Measurements from ENCODE around the gene HSPA6. TPM values are rescaled to one million over a fixed set of nuclear protein-coding genes. Genes with fewer than 3 reads are reported as not detected.
"Not testable (repeated sequence)": the region's sequence is repeated elsewhere in the genome, so short reads cannot be mapped to it uniquely, and the experiment has no call there.

HSPA6 gene
- polyA plus RNA-seq, 1 donor from 2014 or later: 3.8 TPM

GRCh38 chr1:161542091-161542559, 17.8 kb downstream of the HSPA6 start:
- not testable (repeated sequence) for H3K79me2 ChIP-seq (replicated peaks; ENCODE audit: insufficient read depth, low read length); H3K27me3 ChIP-seq (ENCODE audit: insufficient read depth, low read depth, low read length); H3K36me3 ChIP-seq (ENCODE audit: insufficient read depth, low read length); H4K20me1 ChIP-seq (ENCODE audit: insufficient read depth); H3K4me3 ChIP-seq (ENCODE audit: low read length); H3K4me2 ChIP-seq (ENCODE audit: low read length); H3K9me3 ChIP-seq (ENCODE audit: low read length); H3K9me2 ChIP-seq (ENCODE audit: insufficient read depth, low read length); H2AFZ ChIP-seq (ENCODE audit: low read depth, low read length); H3K27ac ChIP-seq (ENCODE audit: low read length); H3K9ac ChIP-seq (ENCODE audit: low read length); H3F3A ChIP-seq (ENCODE audit: insufficient read depth, low read length, poor library complexity, severe bottlenecking)

- not testable (repeated sequence) for H3K36me3 ChIP-seq (ENCODE audit: insufficient read depth, low read length); H3K4me3 ChIP-seq (ENCODE audit: low read length); H3K9me3 ChIP-seq (ENCODE audit: low read length); H3K27ac ChIP-seq (ENCODE audit: low read length); H3K79me2 ChIP-seq (replicated peaks; ENCODE audit: insufficient read depth, low read length); H3F3A ChIP-seq (ENCODE audit: insufficient read depth, low read length, poor library complexity, severe bottlenecking); H3K4me2 ChIP-seq (ENCODE audit: low read length); H3K9me2 ChIP-seq (ENCODE audit: insufficient read depth, low read length); H3K27me3 ChIP-seq (ENCODE audit: insufficient read depth, low read depth, low read length); H3K9ac ChIP-seq (ENCODE audit: low read length); H2AFZ ChIP-seq (ENCODE audit: low read depth, low read length); H4K20me1 ChIP-seq (ENCODE audit: insufficient read depth)
Measured at GRCh38 chr1:161543125-161543524, 18.8 kb downstream of the HSPA6 start.

- H3K4me2 ChIP-seq (ENCODE audit: low read length); H3F3A ChIP-seq (ENCODE audit: insufficient read depth, low read length, poor library complexity, severe bottlenecking): not testable (repeated sequence)
Measured at GRCh38 chr1:161545005-161545731, 20.8 kb downstream of the HSPA6 start.

GRCh38 chr1:161547995-161548741, 23.8 kb downstream of the HSPA6 start:
- not testable (repeated sequence) for H4K20me1 ChIP-seq (ENCODE audit: insufficient read depth); H3K9me3 ChIP-seq (ENCODE audit: low read length)

More at GRCh38 chr1:161545005-161545731, 20.8 kb downstream of the HSPA6 start:
- H3K9me2 ChIP-seq (ENCODE audit: insufficient read depth, low read length); H3K4me3 ChIP-seq (ENCODE audit: low read length); H3K27ac ChIP-seq (ENCODE audit: low read length); H3K79me2 ChIP-seq (replicated peaks; ENCODE audit: insufficient read depth, low read length); H2AFZ ChIP-seq (ENCODE audit: low read depth, low read length); H3K9me3 ChIP-seq (ENCODE audit: low read length); H4K20me1 ChIP-seq (ENCODE audit: insufficient read depth); H3K36me3 ChIP-seq (ENCODE audit: insufficient read depth, low read length); H3K27me3 ChIP-seq (ENCODE audit: insufficient read depth, low read depth, low read length); H3K9ac ChIP-seq (ENCODE audit: low read length): not testable (repeated sequence)

DNA sequence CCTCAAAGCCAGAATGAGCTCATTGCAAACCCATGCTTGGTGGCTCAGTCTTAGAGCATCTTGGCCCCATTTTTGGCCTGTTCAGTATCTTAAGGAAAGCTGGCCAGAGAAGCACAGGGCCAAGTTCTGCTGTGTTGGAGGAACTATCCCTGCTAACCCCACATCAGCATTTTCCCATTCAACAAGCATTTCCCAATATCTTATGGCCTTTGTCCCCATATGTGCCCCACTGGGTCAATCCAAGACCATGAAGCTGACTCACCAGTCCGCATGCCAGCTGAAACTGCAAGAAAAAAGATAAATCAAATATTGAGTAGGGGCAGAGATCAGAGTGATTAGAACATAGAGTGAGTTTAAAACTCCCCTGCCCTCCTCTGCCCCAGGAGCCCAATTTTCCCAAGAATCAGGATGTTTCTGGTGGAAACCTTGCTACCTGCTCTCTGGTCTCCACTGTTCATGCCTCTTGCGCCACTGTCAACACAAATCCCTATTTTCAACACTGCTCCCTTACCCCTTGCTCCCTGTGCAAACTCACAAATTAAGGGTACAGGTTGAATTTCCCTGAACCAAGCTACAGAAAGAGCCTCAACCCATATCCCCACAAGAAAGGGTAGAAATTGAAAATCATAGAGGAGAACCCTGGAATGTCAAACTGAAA, 24.5 kb downstream of the HSPA6 start:
- H3K4me3 ChIP-seq (ENCODE audit: low read length); H3K79me2 ChIP-seq (replicated peaks; ENCODE audit: insufficient read depth, low read length); H3K9ac ChIP-seq (ENCODE audit: low read length); H3K4me2 ChIP-seq (ENCODE audit: low read length); H4K20me1 ChIP-seq (ENCODE audit: insufficient read depth); H3K9me3 ChIP-seq (ENCODE audit: low read length); H3K9me2 ChIP-seq (ENCODE audit: insufficient read depth, low read length); H2AFZ ChIP-seq (ENCODE audit: low read depth, low read length); H3K27me3 ChIP-seq (ENCODE audit: insufficient read depth, low read depth, low read length); H3K27ac ChIP-seq (ENCODE audit: low read length); H3F3A ChIP-seq (ENCODE audit: insufficient read depth, low read length, poor library complexity, severe bottlenecking); H3K36me3 ChIP-seq (ENCODE audit: insufficient read depth, low read length): not testable (repeated sequence)

More at GRCh38 chr1:161547995-161548741, 23.8 kb downstream of the HSPA6 start:
- not testable (repeated sequence) for H3K36me3 ChIP-seq (ENCODE audit: insufficient read depth, low read length); H3K27ac ChIP-seq (ENCODE audit: low read length); H3K9me2 ChIP-seq (ENCODE audit: insufficient read depth, low read length); H3K79me2 ChIP-seq (replicated peaks; ENCODE audit: insufficient read depth, low read length); H3K27me3 ChIP-seq (ENCODE audit: insufficient read depth, low read depth, low read length); H3F3A ChIP-seq (ENCODE audit: insufficient read depth, low read length, poor library complexity, severe bottlenecking); H2AFZ ChIP-seq (ENCODE audit: low read depth, low read length); H3K4me3 ChIP-seq (ENCODE audit: low read length); H3K4me2 ChIP-seq (ENCODE audit: low read length); H3K9ac ChIP-seq (ENCODE audit: low read length)

Data from neural cell (in vitro differentiated cells).